Measurements from ENCODE around the gene EPB42.
A peak's percentile ranks its signal among the peaks of the same experiment; 100 is the strongest.

The EPB42 gene

GRCh38 chr15:43210172-43210745 is 10.6 kb downstream of the EPB42 start:
- TF ChIP-seq, protein P1, sequence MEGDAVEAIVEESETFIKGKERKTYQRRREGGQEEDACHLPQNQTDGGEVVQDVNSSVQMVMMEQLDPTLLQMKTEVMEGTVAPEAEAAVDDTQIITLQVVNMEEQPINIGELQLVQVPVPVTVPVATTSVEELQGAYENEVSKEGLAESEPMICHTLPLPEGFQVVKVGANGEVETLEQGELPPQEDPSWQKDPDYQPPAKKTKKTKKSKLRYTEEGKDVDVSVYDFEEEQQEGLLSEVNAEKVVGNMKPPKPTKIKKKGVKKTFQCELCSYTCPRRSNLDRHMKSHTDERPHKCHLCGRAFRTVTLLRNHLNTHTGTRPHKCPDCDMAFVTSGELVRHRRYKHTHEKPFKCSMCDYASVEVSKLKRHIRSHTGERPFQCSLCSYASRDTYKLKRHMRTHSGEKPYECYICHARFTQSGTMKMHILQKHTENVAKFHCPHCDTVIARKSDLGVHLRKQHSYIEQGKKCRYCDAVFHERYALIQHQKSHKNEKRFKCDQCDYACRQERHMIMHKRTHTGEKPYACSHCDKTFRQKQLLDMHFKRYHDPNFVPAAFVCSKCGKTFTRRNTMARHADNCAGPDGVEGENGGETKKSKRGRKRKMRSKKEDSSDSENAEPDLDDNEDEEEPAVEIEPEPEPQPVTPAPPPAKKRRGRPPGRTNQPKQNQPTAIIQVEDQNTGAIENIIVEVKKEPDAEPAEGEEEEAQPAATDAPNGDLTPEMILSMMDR (IDR thresholded peaks at IDR 0.05; ENCODE audit: poor library complexity, severe bottlenecking): no peak
- DNase-seq (ENCODE audit: low spot score): no peak
- no peaks in the 10 kb centered on the region for H3K4me1 ChIP-seq (ENCODE audit: insufficient read depth, poor library complexity, severe bottlenecking)
- no peak overlapping the region for H3K4me3 ChIP-seq (ENCODE audit: severe bottlenecking)
- no peaks in the 10 kb centered on the region for H3K36me3 ChIP-seq (ENCODE audit: low read depth)
- no peak overlapping the region for H3K27ac ChIP-seq (ENCODE audit: poor library complexity, severe bottlenecking)
- no peak for ATAC-seq (ENCODE audit: low read depth)
- H3K9me3 ChIP-seq (ENCODE audit: severe bottlenecking): no peaks in the 10 kb centered on the region
- H3K27me3 ChIP-seq (ENCODE audit: insufficient read depth, poor library complexity, severe bottlenecking): no peaks in the 10 kb centered on the region

DNA sequence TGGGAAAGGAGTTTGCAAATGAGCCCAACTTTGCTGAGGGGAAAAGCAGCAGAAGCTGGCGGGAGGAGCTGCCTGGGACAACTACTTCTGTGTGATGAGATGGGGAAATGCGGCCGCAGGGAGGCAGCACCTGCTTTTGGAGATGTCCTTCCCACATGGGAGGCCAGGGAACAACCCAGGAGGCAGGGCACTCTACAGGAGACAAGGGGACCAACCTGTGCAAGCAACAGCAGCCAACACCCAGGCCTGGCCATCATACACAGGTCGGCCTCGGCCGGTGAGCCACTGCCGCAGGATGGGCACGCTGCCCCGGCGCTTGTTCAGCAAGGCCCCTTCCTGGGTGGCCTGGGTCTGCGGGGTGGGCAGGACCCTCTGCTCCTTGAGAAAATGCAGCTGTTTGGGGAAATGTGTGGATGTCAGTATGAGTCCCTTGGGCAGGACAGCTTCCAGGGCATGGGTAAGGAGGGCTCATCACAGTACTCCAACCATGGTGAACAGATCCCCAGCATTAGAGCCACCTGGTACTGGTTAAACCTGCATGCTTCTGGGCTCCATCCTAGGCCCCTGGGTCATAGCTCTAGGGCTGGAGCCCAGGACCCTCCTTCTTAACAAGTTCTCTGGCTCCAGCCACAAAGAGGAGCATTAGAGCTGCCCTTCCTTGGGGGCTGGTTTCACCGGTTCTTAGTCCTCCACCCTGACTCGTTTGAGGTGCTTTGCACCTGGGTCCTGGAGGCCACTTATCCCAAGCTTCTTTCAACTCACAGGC is 11.6 kb downstream of the EPB42 start:
- Histone ChIP-seq H3K4me1 (ENCODE audit: insufficient read depth, poor library complexity, severe bottlenecking) (no peaks in the 10 kb centered on the region), H3K27me3 (ENCODE audit: insufficient read depth, poor library complexity, severe bottlenecking) (no peaks in the 10 kb centered on the region), H3K27ac (ENCODE audit: poor library complexity, severe bottlenecking) (no peak overlapping the region), H3K9me3 (ENCODE audit: severe bottlenecking) (no peaks in the 10 kb centered on the region), H3K36me3 (ENCODE audit: low read depth) (no peaks in the 10 kb centered on the region), H3K4me3 (ENCODE audit: severe bottlenecking) (no peak overlapping the region)
- ATAC-seq (ENCODE audit: low read depth): 0 out of 3 replicates have a peak, but pooled peaks have one; percentile 17
- TF ChIP-seq, protein P1 (IDR thresholded peaks at IDR 0.05; ENCODE audit: poor library complexity, severe bottlenecking): peak; percentile 23
- DNase-seq (ENCODE audit: low spot score): peak; percentile 67

DNA sequence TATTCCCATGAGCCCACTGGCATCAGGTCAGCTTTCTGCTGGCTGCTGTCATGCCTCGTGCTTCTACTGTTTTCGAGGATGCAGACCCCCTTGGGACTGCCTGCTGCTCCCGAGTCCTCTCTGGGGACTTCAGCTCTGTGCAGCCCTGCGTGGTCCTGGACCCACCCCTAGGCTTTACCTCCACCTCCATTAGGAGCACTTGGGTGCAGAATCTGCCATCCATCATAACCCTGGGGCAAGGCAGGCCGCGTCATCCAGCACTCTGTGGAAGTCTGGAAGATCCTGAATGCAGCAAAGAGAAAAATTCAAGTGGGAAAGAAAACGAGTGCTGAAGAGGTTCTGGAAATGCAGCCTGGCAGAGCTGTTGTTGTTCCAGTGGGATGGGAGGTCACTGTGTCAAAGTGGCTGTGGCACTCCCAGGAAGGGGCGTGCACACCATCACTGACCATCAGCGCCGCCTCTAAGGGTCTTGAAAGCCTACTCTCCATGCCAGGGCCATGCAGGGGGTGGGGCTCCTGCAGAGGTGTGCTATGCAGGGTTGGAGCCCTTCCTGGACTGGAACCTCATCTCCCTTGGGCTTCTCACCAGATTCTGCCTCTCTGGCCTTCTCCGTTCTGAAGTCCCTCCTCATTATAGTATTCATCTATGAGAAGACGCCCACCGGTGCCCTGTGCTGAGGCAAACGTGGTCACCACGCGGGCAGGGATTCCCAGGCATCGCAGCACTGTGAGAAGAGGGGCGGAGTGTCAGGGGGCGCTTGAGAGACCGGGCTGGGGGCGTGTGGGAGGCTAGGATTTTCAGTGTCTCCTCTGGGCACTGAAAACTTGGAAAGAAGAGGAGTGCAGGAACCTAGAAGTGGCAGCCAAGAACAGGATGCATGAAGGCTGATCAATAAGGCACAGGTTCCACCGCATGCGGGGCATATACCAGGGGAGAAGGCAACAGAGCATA is 12.5 kb downstream of the EPB42 start:
- H3K4me1 ChIP-seq (ENCODE audit: insufficient read depth, poor library complexity, severe bottlenecking): peaks cover 3% of the 10 kb centered on the region
- no peak overlapping the region for H3K27ac ChIP-seq (ENCODE audit: poor library complexity, severe bottlenecking)
- H3K9me3 ChIP-seq (ENCODE audit: severe bottlenecking): no peaks in the 10 kb centered on the region

DNA sequence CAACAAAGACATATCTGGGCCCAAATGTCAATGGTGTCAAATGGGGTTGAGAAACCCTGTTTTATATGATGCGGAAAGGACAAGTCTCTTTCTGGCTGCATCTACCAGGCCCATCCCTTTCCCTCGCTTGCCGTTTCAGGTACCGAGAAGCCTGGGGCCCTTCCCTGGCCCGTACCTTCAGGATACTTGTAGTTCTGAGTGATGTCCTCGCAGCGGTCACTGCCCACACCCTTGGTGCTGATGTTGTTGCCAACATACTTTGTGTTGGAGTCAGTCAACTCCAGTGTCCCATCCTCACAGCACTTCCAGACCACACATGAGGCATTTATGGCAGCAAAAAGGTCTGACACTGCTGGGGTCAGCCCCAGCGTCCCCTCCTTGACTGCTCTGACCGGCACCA is 13.8 kb downstream of the EPB42 start:
- no peak for DNase-seq (ENCODE audit: low spot score)

More for the DNA sequence above, 12.5 kb downstream of the EPB42 start:
- H3K4me3 ChIP-seq (ENCODE audit: severe bottlenecking): no peak overlapping the region
- TF ChIP-seq, protein P1 (IDR thresholded peaks at IDR 0.05; ENCODE audit: poor library complexity, severe bottlenecking): no peak
- ATAC-seq (ENCODE audit: low read depth) (no peak), DNase-seq (ENCODE audit: low spot score) (no peak)
- H3K36me3 ChIP-seq (ENCODE audit: low read depth): no peaks in the 10 kb centered on the region
- no peaks in the 10 kb centered on the region for H3K27me3 ChIP-seq (ENCODE audit: insufficient read depth, poor library complexity, severe bottlenecking)

More for the DNA sequence above, 13.8 kb downstream of the EPB42 start:
- H3K4me3 ChIP-seq (ENCODE audit: severe bottlenecking): no peak overlapping the region
- no peak overlapping the region for H3K27ac ChIP-seq (ENCODE audit: poor library complexity, severe bottlenecking)
- TF ChIP-seq, protein P1 (IDR thresholded peaks at IDR 0.05; ENCODE audit: poor library complexity, severe bottlenecking): no peak
- no peak for ATAC-seq (ENCODE audit: low read depth)
- no peaks in the 10 kb centered on the region for H3K27me3 ChIP-seq (ENCODE audit: insufficient read depth, poor library complexity, severe bottlenecking)
- no peaks in the 10 kb centered on the region for H3K9me3 ChIP-seq (ENCODE audit: severe bottlenecking)
- no peaks in the 10 kb centered on the region for H3K36me3 ChIP-seq (ENCODE audit: low read depth)
- H3K4me1 ChIP-seq (ENCODE audit: insufficient read depth, poor library complexity, severe bottlenecking): peaks cover 3% of the 10 kb centered on the region

Data from RWPE2 (cell line).